SK-N-SH (cell line): ENCODE measurements around the gene SLC6A11. TPM values are rescaled to one million over a fixed set of nuclear protein-coding genes. Genes with fewer than 3 reads are reported as not detected.

Source experiments
- CTCF ChIA-PET: fragments of 300-600, 350-600 bp; formaldehyde crosslinking; extraction: SDS; loops from one replicate; lab custom pipeline; 2021; lab: Yijun Ruan, JAX
- POLR2A ChIA-PET: fragments of 350-600 bp; sonication (Branson Sonifier 250); formaldehyde crosslinking; extraction: SDS; loops from one replicate; lab custom pipeline; 2020; ENCODE audit warnings: antibody characterized with exemption, inconsistent platforms; lab: Yijun Ruan, JAX
- DNase-seq: peaks from one replicate; pipeline ENCODE4 v3.0.0; 2012
- H2AFZ ChIP-seq: fragments of 200-600 bp; sonication (generic); 2 replicates; pipeline ENCODE4 v1.8.1; 2016; ENCODE audit warnings: antibody characterized with exemption, mild to moderate bottlenecking, low read depth
- H3F3A ChIP-seq: fragments of 200-600 bp; sonication (generic); replicated peaks from 2 replicates; pipeline ENCODE3; 2016; ENCODE audit warnings: antibody characterized with exemption, mild to moderate bottlenecking; ENCODE audit not compliant: insufficient read depth
- H3K27ac ChIP-seq, 2 experiments: fragments of 200-500 bp in 1 of 2; fragments of 200-600 bp in 1 of 2; sonication (Bioruptor generic) in 1 of 2; sonication (generic), shearing (Covaris generic) in 1 of 2; 2 replicates each; pipeline versions ENCODE4 v1.5.1 to v1.6.1; 2014 to 2016; ENCODE audit warnings: low read depth in 2 of 2, inconsistent platforms in 1 of 2, low read length in 1 of 2, mild to moderate bottlenecking in 1 of 2, mixed read lengths in 1 of 2
- H3K27me3 ChIP-seq: fragments of 200-600 bp; sonication (generic), shearing (Covaris generic); 2 replicates; pipeline ENCODE4 v1.6.1; 2016; ENCODE audit warnings: mixed run types; ENCODE audit not compliant: insufficient read depth
- H3K36me3 ChIP-seq, 2 experiments: fragments of 200-500 bp in 1 of 2; fragments of 200-600 bp in 1 of 2; sonication (Bioruptor generic) in 1 of 2; sonication (generic) in 1 of 2; replicated peaks in 1 of 2; 2 replicates each; pipeline versions ENCODE3 to v1.5.1; 2014 to 2016; ENCODE audit warnings: low read length in 1 of 2, mild to moderate bottlenecking in 1 of 2; ENCODE audit not compliant: insufficient read depth in 2 of 2, control insufficient read depth in 1 of 2
- H3K4me1 ChIP-seq, 2 experiments: fragments of 200-500 bp in 1 of 2; fragments of 200-600 bp in 1 of 2; sonication (Bioruptor generic) in 1 of 2; sonication (generic), shearing (Covaris generic) in 1 of 2; 2 replicates each; pipeline versions ENCODE4 v1.5.1 to v1.6.1; 2014 to 2016; ENCODE audit warnings: low read depth in 1 of 2, low read length in 1 of 2, mixed run types in 1 of 2; ENCODE audit not compliant: insufficient read depth in 2 of 2, control insufficient read depth in 1 of 2
- H3K4me2 ChIP-seq: fragments of 200-600 bp; sonication (generic), shearing (Covaris generic); 2 replicates; pipeline ENCODE4 v1.6.1; 2017; ENCODE audit warnings: mixed run types
- H3K4me3 ChIP-seq, 2 experiments: fragments of 200-500 bp in 1 of 2; fragments of 200-600 bp in 1 of 2; sonication (Bioruptor generic) in 1 of 2; sonication (generic), shearing (Covaris generic) in 1 of 2; 2 replicates each; pipeline versions ENCODE4 v1.5.1 to v1.8.1; 2014 to 2016; ENCODE audit warnings: low read depth in 2 of 2, inconsistent platforms in 1 of 2, low read length in 1 of 2, mild to moderate bottlenecking in 1 of 2, mixed read lengths in 1 of 2, moderate library complexity in 1 of 2
- H3K79me2 ChIP-seq: fragments of 200-600 bp; sonication (generic); 2 replicates; pipeline ENCODE4 v1.8.1; 2017; ENCODE audit warnings: mild to moderate bottlenecking; ENCODE audit not compliant: insufficient read depth
- H3K9ac ChIP-seq: fragments of 200-600 bp; sonication (generic); 2 replicates; pipeline ENCODE4 v1.6.1; 2017; ENCODE audit warnings: mixed run types
- H3K9me2 ChIP-seq: fragments of 200-600 bp; sonication (generic); 2 replicates; pipeline ENCODE4 v1.6.1; 2017; ENCODE audit warnings: mixed run types
- H3K9me3 ChIP-seq: fragments of 200-600 bp; sonication (generic); 2 replicates; pipeline ENCODE4 v1.6.1; 2017; ENCODE audit warnings: mixed run types, mild to moderate bottlenecking, moderate library complexity
- H4K20me1 ChIP-seq: fragments of 200-600 bp; sonication (generic); 2 replicates; pipeline ENCODE4 v1.6.1; 2017; ENCODE audit warnings: mild to moderate bottlenecking, mixed run types; ENCODE audit not compliant: insufficient read depth
- CTCF ChIP-seq: fragments of 200-600 bp; sonication (generic); IDR thresholded peaks from 2 replicates; pipeline ENCODE4 v1.6.1; 2017; ENCODE audit warnings: antibody characterized with exemption, mild to moderate bottlenecking, moderate library complexity
- FOXJ3 ChIP-seq: sonication (generic); formaldehyde crosslinking; IDR thresholded peaks from 2 replicates; pipeline ENCODE4 v1.5.1; 2020; ENCODE audit warnings: mild to moderate bottlenecking, missing genetic modification reagents
- GATA2 ChIP-seq: sonication (generic); formaldehyde crosslinking; IDR thresholded peaks from 2 replicates; pipeline ENCODE4 v1.5.0; 2020; ENCODE audit warnings: mild to moderate bottlenecking, missing genetic modification reagents
- RAD21 ChIP-seq: IDR thresholded peaks from 2 replicates; pipeline ENCODE4 v1.6.1; 2012; ENCODE audit warnings: mild to moderate bottlenecking, low read length
- WGBS: methylation state at CpG from one replicate; pipeline ENCODE4 v1.1.6; 2017; ENCODE audit warnings: low lambda C conversion rate; 5-methylcytosine and 5-hydroxymethylcytosine counted together
- polyA plus RNA-seq, 3 experiments: library from polyadenylated mRNA; depleted of rRNA; stranded (reverse); fragments of >200 nt; gene quantifications; 2 replicates each; pipeline ENCODE4 v1.2.3, GENCODE V29; 2012
- TF ChIP-seq, protein P1 (sequence below): fragments of 150-350 bp; IDR thresholded peaks from 2 replicates; pipeline ENCODE4 v1.6.1; 2017; ENCODE audit warnings: antibody characterized with exemption, low read length, low read depth, borderline replicate concordance
- TF ChIP-seq, protein P2 (sequence below): IDR thresholded peaks from 2 replicates; pipeline ENCODE4 v1.4.0; 2012; ENCODE audit warnings: low read depth, borderline replicate concordance

Gene SLC6A11
- polyA plus RNA-seq, 1 of the 3 experiments (the other 2 are of a cell fraction) = 0.03 TPM

GRCh38 chr3:10772271-10773161, 43.5 kb upstream of the SLC6A11 start:
- DNase-seq = peak; percentile 58
- no peaks in the 10 kb centered on the region for H3K9me3 ChIP-seq
- no peak overlapping the region for H3K27ac ChIP-seq
- POLR2A ChIA-PET = no interaction called here
- H3K9me2 ChIP-seq = no peaks in the 10 kb centered on the region
- H4K20me1 ChIP-seq = no peaks in the 10 kb centered on the region
- H3K9ac ChIP-seq = no peak overlapping the region
- CTCF ChIA-PET = interaction anchor here (0.6 to 7.1 kb wide), 16 partner anchors 9 to 288 kb away, joined by 3 to 41 read pairs (median 4); no protein-coding TSS in a partner anchor
- peaks cover 0 to 3% of the 10 kb centered on the region in 2 experiments; a peak in 1 of 4 replicates for H3K4me1 ChIP-seq
- no peaks in the 10 kb centered on the region for H3F3A ChIP-seq
- 0 out of 2 replicates have a peak, but pooled peaks have one; percentile 8 for TF ChIP-seq CTCF
- TF ChIP-seq, protein P1, sequence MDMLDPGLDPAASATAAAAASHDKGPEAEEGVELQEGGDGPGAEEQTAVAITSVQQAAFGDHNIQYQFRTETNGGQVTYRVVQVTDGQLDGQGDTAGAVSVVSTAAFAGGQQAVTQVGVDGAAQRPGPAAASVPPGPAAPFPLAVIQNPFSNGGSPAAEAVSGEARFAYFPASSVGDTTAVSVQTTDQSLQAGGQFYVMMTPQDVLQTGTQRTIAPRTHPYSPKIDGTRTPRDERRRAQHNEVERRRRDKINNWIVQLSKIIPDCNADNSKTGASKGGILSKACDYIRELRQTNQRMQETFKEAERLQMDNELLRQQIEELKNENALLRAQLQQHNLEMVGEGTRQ = no peak
- TF ChIP-seq, all 33 proteins: peak for 1
- 35% methylated on average over 15 of the region's 16 CpGs for WGBS
- no peaks in the 10 kb centered on the region for H3K27me3 ChIP-seq
- H3K4me2 ChIP-seq = no peak overlapping the region
- H3K36me3 ChIP-seq = no peaks in the 10 kb centered on the region
- no peak overlapping the region for H3K4me3 ChIP-seq
- H2AFZ ChIP-seq = no peak overlapping the region
- H3K79me2 ChIP-seq = no peaks in the 10 kb centered on the region

DNA sequence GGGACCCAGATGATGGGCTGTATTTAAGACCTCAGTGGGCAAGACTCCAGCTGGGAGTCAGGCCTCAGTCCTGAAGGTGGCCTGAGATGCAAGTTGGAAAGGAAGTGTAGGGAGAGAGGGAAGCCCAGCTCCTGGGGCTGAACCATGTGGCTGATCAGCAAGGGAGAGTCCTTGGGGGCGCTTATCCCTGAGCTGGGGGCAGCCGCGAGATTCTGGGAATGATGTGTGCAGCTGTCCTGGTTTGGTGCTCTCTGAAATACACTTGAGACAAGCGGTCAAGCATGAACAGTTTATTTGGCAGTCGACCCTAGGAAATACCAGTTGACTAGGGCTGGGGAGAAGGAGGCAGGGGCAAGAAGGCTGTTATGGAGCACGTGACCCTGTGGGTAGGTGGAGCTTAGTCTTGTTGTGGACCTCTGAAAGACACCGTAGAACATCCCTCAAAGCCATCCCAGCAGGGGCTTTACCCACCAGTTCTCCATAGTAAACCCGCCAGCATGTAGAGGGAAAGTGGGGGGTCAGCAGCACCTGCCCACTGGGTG, 41.8 kb upstream of the SLC6A11 start:
- Histone ChIP-seq H3K4me3 (no peak overlapping the region), H3K79me2 (no peaks in the 10 kb centered on the region), H3K27ac (no peak overlapping the region), H3K27me3 (no peaks in the 10 kb centered on the region), H3K9me2 (no peaks in the 10 kb centered on the region), H3K9me3 (no peaks in the 10 kb centered on the region), H3K4me1 (peaks cover 0 to 3% of the 10 kb centered on the region in 2 experiments; a peak in 1 of 4 replicates), H3K9ac (no peak overlapping the region), H4K20me1 (no peaks in the 10 kb centered on the region), H3K4me2 (no peak overlapping the region), H3K36me3 (no peaks in the 10 kb centered on the region), H3F3A (no peaks in the 10 kb centered on the region), H2AFZ (no peak overlapping the region)
- TF ChIP-seq, protein P2, sequence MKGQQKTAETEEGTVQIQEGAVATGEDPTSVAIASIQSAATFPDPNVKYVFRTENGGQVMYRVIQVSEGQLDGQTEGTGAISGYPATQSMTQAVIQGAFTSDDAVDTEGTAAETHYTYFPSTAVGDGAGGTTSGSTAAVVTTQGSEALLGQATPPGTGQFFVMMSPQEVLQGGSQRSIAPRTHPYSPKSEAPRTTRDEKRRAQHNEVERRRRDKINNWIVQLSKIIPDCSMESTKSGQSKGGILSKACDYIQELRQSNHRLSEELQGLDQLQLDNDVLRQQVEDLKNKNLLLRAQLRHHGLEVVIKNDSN = no peak
- TF ChIP-seq GATA2 (CRISPR knock-in tag) (no peak), FOXJ3 (no peak), RAD21 (no peak)
- 23% methylated on average over 5 of the region's 8 CpGs for WGBS
- DNase-seq = no peak
- POLR2A ChIA-PET = no interaction called here
- CTCF ChIA-PET = interaction anchor here (1.3 to 7.1 kb wide), 5 partner anchors 9 to 171 kb away, joined by 4 to 41 read pairs (median 8); no protein-coding TSS in a partner anchor
